HG02588 (cell line): Measurements from ENCODE around the gene GOLGA2.
A peak's percentile ranks its signal among the peaks of the same experiment; 100 is the strongest.
"Not testable (repeated sequence)": the region's sequence is repeated elsewhere in the genome, so short reads cannot be mapped to it uniquely, and the experiment has no call there.

Experiments
- ATAC-seq: cut with Tn5 transposase; IDR thresholded peaks from one replicate; pipeline ENCODE4 v1.9.1; 2021; ENCODE audit warnings: mild to moderate bottlenecking, moderate library complexity; ENCODE audit not compliant: unreplicated experiment

The GOLGA2 gene

GRCh38 chr9:128296340-128297220 lies 20.8 kb upstream of the GOLGA2 start:
- ATAC-seq, result no peak

- ATAC-seq, result no peak
These were observed 18.3 kb upstream of the GOLGA2 start for GRCh38 chr9:128294142-128294541.

- no peak for ATAC-seq
These were observed 17.3 kb upstream of the GOLGA2 start for GRCh38 chr9:128293091-128293490.

GRCh38 chr9:128292009-128292408 lies 16.2 kb upstream of the GOLGA2 start:
- no peak for ATAC-seq

GRCh38 chr9:128288273-128289004 lies 12.6 kb upstream of the GOLGA2 start:
- no peak for ATAC-seq

GRCh38 chr9:128286440-128286839 lies 10.6 kb upstream of the GOLGA2 start:
- ATAC-seq, result no peak

- ATAC-seq, result no peak
These were observed 9.4 kb upstream of the GOLGA2 start for GRCh38 chr9:128285033-128285784.

- ATAC-seq, result no peak
These were observed 6.7 kb upstream of the GOLGA2 start for GRCh38 chr9:128282500-128282899.

- ATAC-seq, result no peak
These were observed 4.3 kb upstream of the GOLGA2 start for GRCh38 chr9:128280084-128280622.

- not testable (repeated sequence) for ATAC-seq
These were observed 3.6 kb upstream of the GOLGA2 start for GRCh38 chr9:128279088-128280073.

GRCh38 chr9:128276574-128277270 lies 915 bp upstream of the GOLGA2 start:
- ATAC-seq, result no peak

GRCh38 chr9:128276008-128276573 lies 284 bp upstream of the GOLGA2 start, which contains the start of gene SWI5:
Gene SWI5 (plus strand): TSS chr9:128276276.
- ATAC-seq, result peak; percentile 93

GRCh38 chr9:128274245-128274644 lies 1.6 kb downstream of the GOLGA2 start:
- no peak for ATAC-seq

GRCh38 chr9:128271512-128271911 lies 4.3 kb downstream of the GOLGA2 start:
- ATAC-seq, result no peak

- no peak for ATAC-seq
These were observed 4.7 kb downstream of the GOLGA2 start for GRCh38 chr9:128271112-128271511.

- ATAC-seq, result no peak
These were observed 8.8 kb downstream of the GOLGA2 start for GRCh38 chr9:128266868-128267590.

- ATAC-seq, result no peak
These were observed 10.4 kb downstream of the GOLGA2 start for GRCh38 chr9:128265348-128265847.

- ATAC-seq, result no peak
These were observed 13.1 kb downstream of the GOLGA2 start for GRCh38 chr9:128262687-128263086.
